Left renal cortex interstitium (tissue), 4 donors: ENCODE data around the gene SP5. TPM values are rescaled to one million over a fixed set of nuclear protein-coding genes. Genes with fewer than 3 reads are reported as not detected.

Source experiments
- polyA plus RNA-seq, 4 donors: library from polyadenylated mRNA; unstranded; fragments of 120-200 nt; gene quantifications; one replicate each; pipeline ENCODE4 v1.2.1, GENCODE V29; 2013; ENCODE audit not compliant: insufficient read length in 4 of 4

The SP5 gene
- polyA plus RNA-seq, 4 donors, result 0.47 to 2.7 (median 0.96) TPM

Other genes with a start within 250 kb of the SP5 start
- 1 to 10 TPM; 1.5 to 2.9 (median 2.1) TPM for gene ERICH2, start 55.0 kb downstream of the SP5 start, polyA plus RNA-seq
- gene GAD1, start 101.5 kb downstream of the SP5 start, polyA plus RNA-seq, result 1 to 10 TPM in 2 of 4 donors, under 1 TPM in 2; 0.56 to 2.8 (median 1.1) TPM
- 10 to 100 TPM; 69.8 to 90.3 (median 85.3) TPM for gene GORASP2, start 213.9 kb downstream of the SP5 start, polyA plus RNA-seq